Gastrocnemius medialis (tissue), 4 donors: Measurements from ENCODE around the gene UMAD1. TPM values are rescaled to one million over a fixed set of nuclear protein-coding genes. Genes with fewer than 3 reads are reported as not detected.

Source experiments
- ATAC-seq, 2 donors: fragments of 150-250 bp; one replicate each; pipeline ENCODE4 v1.9.1; 2016
- DNase-seq, 2 donors: peaks; one replicate each; pipeline ENCODE4 v3.0.0-alpha.2; 2019
- H3K27ac ChIP-seq, 4 donors: fragments of 200-600 bp; sonication (generic); 1 replicate in 1 of 4; 2 replicates in 3 of 4; pipeline ENCODE4 v1.5.1; 2016 to 2018; ENCODE audit warnings: mild to moderate bottlenecking in 2 of 4, moderate library complexity in 1 of 4
- H3K27me3 ChIP-seq, 3 donors: fragments of 200-600 bp; sonication (generic) in 2 of 3; 1 replicate in 1 of 3; 2 replicates in 2 of 3; pipeline versions ENCODE4 v1.5.1 to v1.6.0; 2016 to 2019; ENCODE audit warnings: mild to moderate bottlenecking in 1 of 3, moderate library complexity in 1 of 3
- H3K36me3 ChIP-seq, 2 donors: fragments of 200-600 bp; sonication (generic) in 1 of 2; one replicate each; pipeline ENCODE4 v1.5.1; 2017 to 2018
- H3K4me1 ChIP-seq, 2 donors: fragments of 200-600 bp; sonication (generic) in 1 of 2; one replicate each; pipeline ENCODE4 v1.5.1; 2016 to 2017; ENCODE audit warnings: mild to moderate bottlenecking in 2 of 2
- H3K4me3 ChIP-seq, 4 donors: fragments of 200-600 bp; sonication (generic) in 3 of 4; 1 replicate in 1 of 4; 2 replicates in 3 of 4; pipeline ENCODE4 v1.5.1; 2016 to 2019; ENCODE audit warnings: mild to moderate bottlenecking in 2 of 4
- H3K9me3 ChIP-seq, 3 donors: fragments of 200-600 bp; sonication (generic) in 2 of 3; 1 replicate in 1 of 3; 2 replicates in 2 of 3; pipeline ENCODE4 v1.5.1; 2016 to 2019
- CTCF ChIP-seq, 5 experiments: fragments of 450-650 bp in 3 of 5; fragments of 200-600 bp in 2 of 5; sonication (generic) in 2 of 5; IDR thresholded peaks in 4 of 5; conservative IDR thresholded peaks in 1 of 5; 1 replicate in 4 of 5; 2 replicates in 1 of 5; pipeline ENCODE4 v1.5.1; 2016 to 2019; ENCODE audit warnings: antibody characterized with exemption in 5 of 5, mild to moderate bottlenecking in 3 of 5, moderate library complexity in 3 of 5
- POLR2A ChIP-seq, 2 donors: fragments of 450-650 bp; IDR thresholded peaks; one replicate each; pipeline ENCODE4 v1.6.1; 2017; ENCODE audit warnings: antibody characterized with exemption in 2 of 2, mild to moderate bottlenecking in 2 of 2, moderate library complexity in 2 of 2
- in situ Hi-C, 4 donors: fragments of 200-750 bp; cut with MboI; loops; one replicate each; pipeline versions ENCODE4 v1.15.0 to v1.8.0; 2017; ENCODE audit warnings: low sequenced_read_pairs in 4 of 4
- intact Hi-C: fragments of 100-400 bp; cut with DNase I; formaldehyde crosslinking; loops from one replicate; pipeline ENCODE4 v1.15.1; 2023; ENCODE audit warnings: low total_unique reads
- total RNA-seq, 4 donors: library from RNA; depleted of rRNA; stranded (reverse); fragments of >200 nt; gene quantifications; one replicate each; pipeline versions ENCODE4 v1.1.0 to v1.2.3, GENCODE V29; 2016

The UMAD1 gene
- total RNA-seq, 4 donors from 2014 or later, result 10.2 to 16.0 (median 11.1) TPM

GRCh38 chr7:7916064-7916463 lies 275.5 kb downstream of the UMAD1 start:
- TF ChIP-seq POLR2A (IDR thresholded peaks at IDR 0.05), result no peak
- no peak for TF ChIP-seq CTCF (IDR thresholded peaks at IDR 0.05 in 4 of 5, conservative IDR thresholded peaks at IDR 0.05 in 1 of 5)
- Histone ChIP-seq H3K4me3 (no peak overlapping the region), H3K36me3 (no peaks in the 10 kb centered on the region), H3K27ac (no peak overlapping the region), H3K4me1 (peaks cover 5 to 20% of the 10 kb centered on the region in 2 donors), H3K9me3 (no peaks in the 10 kb centered on the region), H3K27me3 (no peaks in the 10 kb centered on the region)
- ATAC-seq (no peak), DNase-seq (no peak)
- intact Hi-C loops, result no loop called here
- in situ Hi-C loops, result no loop called here

- no peaks in the 10 kb centered on the region for H3K9me3 ChIP-seq
- H3K27ac ChIP-seq, result no peak overlapping the region
- TF ChIP-seq POLR2A (IDR thresholded peaks at IDR 0.05), result no peak
- TF ChIP-seq CTCF (IDR thresholded peaks at IDR 0.05 in 4 of 5, conservative IDR thresholded peaks at IDR 0.05 in 1 of 5), result no peak
- DNase-seq, result no peak
- no peaks in the 10 kb centered on the region for H3K27me3 ChIP-seq
- peaks cover 5 to 20% of the 10 kb centered on the region in 2 donors for H3K4me1 ChIP-seq
- H3K36me3 ChIP-seq, result no peaks in the 10 kb centered on the region
- no peak overlapping the region for H3K4me3 ChIP-seq
- ATAC-seq, result no peak
- intact Hi-C loops (no loop called here), in situ Hi-C loops (no loop called here)
Measured at GRCh38 chr7:7917593-7917992, 277.0 kb downstream of the UMAD1 start.

GRCh38 chr7:7918736-7919448 lies 278.3 kb downstream of the UMAD1 start:
- H3K4me1 ChIP-seq, result peaks cover 3 to 9% of the 10 kb centered on the region in 2 donors
- DNase-seq (no peak), ATAC-seq (no peak)
- in situ Hi-C loops, result no loop called here
- no peak overlapping the region for H3K27ac ChIP-seq
- H3K4me3 ChIP-seq, result no peak overlapping the region
- no peaks in the 10 kb centered on the region for H3K36me3 ChIP-seq
- no peaks in the 10 kb centered on the region for H3K9me3 ChIP-seq
- intact Hi-C loops, result no loop called here
- no peaks in the 10 kb centered on the region for H3K27me3 ChIP-seq
- TF ChIP-seq CTCF (IDR thresholded peaks at IDR 0.05 in 4 of 5, conservative IDR thresholded peaks at IDR 0.05 in 1 of 5), result no peak
- no peak for TF ChIP-seq POLR2A (IDR thresholded peaks at IDR 0.05)

GRCh38 chr7:7919449-7919945 lies 278.9 kb downstream of the UMAD1 start:
- Histone ChIP-seq H3K27me3 (no peaks in the 10 kb centered on the region), H3K4me1 (peaks cover 0 to 3% of the 10 kb centered on the region in 2 donors), H3K4me3 (no peak overlapping the region), H3K9me3 (no peaks in the 10 kb centered on the region), H3K36me3 (no peaks in the 10 kb centered on the region), H3K27ac (no peak overlapping the region)
- no peak for TF ChIP-seq CTCF (IDR thresholded peaks at IDR 0.05 in 4 of 5, conservative IDR thresholded peaks at IDR 0.05 in 1 of 5)
- TF ChIP-seq POLR2A (IDR thresholded peaks at IDR 0.05), result no peak
- in situ Hi-C loops (no loop called here), intact Hi-C loops (no loop called here)
- ATAC-seq (no peak), DNase-seq (no peak)
